HL-60 (cell line): Measurements from ENCODE around the gene CPB1.

Source experiments
- DNase-seq, 2 experiments: peaks; one replicate each; pipeline ENCODE4 v3.0.0-alpha.2; 2010 to 2020; ENCODE audit warnings: low read depth in 1 of 2, low spot score in 1 of 2
- H3K27ac ChIP-seq: fragments of 250-450 bp; sonication (Bioruptor Pico); replicated peaks from 2 replicates; pipeline ENCODE4 v1.5.1; 2020; ENCODE audit warnings: mild to moderate bottlenecking, moderate library complexity
- H3K27me3 ChIP-seq: fragments of 250-450 bp; sonication (Bioruptor Pico); 2 replicates; pipeline ENCODE4 v1.5.1; 2021; ENCODE audit warnings: mild to moderate bottlenecking, moderate library complexity; ENCODE audit not compliant: insufficient read depth, poor library complexity, severe bottlenecking
- H3K4me3 ChIP-seq: replicated peaks from 2 replicates; pipeline ENCODE4 v1.5.1; 2011; ENCODE audit warnings: mild to moderate bottlenecking, control low read depth, low read length; ENCODE audit not compliant: insufficient read depth
- CTCF ChIP-seq: IDR thresholded peaks from one replicate; pipeline ENCODE4 v1.5.1; 2011; ENCODE audit warnings: low read length, control low read depth, inconsistent platforms; ENCODE audit not compliant: insufficient read depth
- GABPA ChIP-seq: IDR thresholded peaks from 2 replicates; pipeline ENCODE4 v1.6.1; 2012; ENCODE audit warnings: low read depth
- POLR2AphosphoS5 ChIP-seq: IDR thresholded peaks from 2 replicates; pipeline ENCODE4 v1.6.1; 2012; ENCODE audit warnings: low read depth
- REST ChIP-seq: IDR thresholded peaks from 2 replicates; pipeline ENCODE4 v1.6.1; 2012; ENCODE audit warnings: low read depth; ENCODE audit not compliant: insufficient replicate concordance
- SPI1 ChIP-seq: IDR thresholded peaks from 2 replicates; pipeline ENCODE4 v1.6.1; 2012; ENCODE audit warnings: low read depth, mild to moderate bottlenecking, borderline replicate concordance

CPB1 gene

DNA sequence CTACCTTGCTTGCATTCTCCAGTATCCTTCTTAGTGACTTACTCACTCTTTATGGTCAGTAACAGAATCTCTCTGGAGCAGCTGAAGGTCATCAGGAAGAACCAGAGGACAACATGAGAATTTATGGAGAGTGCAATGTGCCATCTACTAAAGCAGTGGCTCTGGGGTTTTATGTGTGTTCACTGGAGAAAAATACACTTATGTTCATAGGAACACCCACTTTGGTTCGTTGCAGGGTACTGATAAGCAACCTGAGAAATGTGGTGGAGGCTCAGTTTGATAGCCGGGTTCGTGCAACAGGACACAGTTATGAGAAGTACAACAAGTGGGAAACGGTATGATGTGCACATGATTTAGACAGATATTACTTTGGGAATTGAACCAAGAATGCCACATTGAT is 12.8 kb downstream of the CPB1 start:
- no peak for DNase-seq
- no peaks in the 10 kb centered on the region for H3K27me3 ChIP-seq
- no peak overlapping the region for H3K4me3 ChIP-seq

GRCh38 chr3:148845756-148846395 is 18.3 kb downstream of the CPB1 start:
- no peaks in the 10 kb centered on the region for H3K27me3 ChIP-seq
- H3K27ac ChIP-seq = no peak overlapping the region
- H3K4me3 ChIP-seq = no peak overlapping the region
- no peak for DNase-seq
- TF ChIP-seq REST = no peak
- TF ChIP-seq POLR2AphosphoS5 = no peak
- no peak for TF ChIP-seq SPI1
- TF ChIP-seq GABPA = no peak
- no peak for TF ChIP-seq CTCF

More for the DNA sequence above, 12.8 kb downstream of the CPB1 start:
- no peak overlapping the region for H3K27ac ChIP-seq
- TF ChIP-seq CTCF = no peak

DNA sequence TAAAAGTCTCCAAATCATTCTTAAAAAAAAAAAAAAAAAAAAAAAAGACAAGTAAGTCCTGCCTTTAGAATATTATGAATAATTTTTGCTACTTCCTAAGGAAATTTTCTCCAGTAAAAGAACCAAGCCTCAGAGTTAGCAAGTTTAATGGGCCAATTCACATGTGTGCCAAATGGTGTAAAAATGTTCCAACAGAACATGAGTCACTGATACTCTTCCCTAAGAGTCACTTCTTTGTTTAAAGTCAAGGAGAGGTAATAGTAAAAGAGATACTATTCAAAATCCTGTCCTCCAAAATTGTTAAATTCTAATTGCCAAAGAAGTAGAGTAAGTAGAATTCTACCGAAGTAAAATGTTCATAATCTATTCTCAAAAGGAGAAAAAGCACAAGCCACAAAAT is 19.7 kb downstream of the CPB1 start:
- H3K27me3 ChIP-seq = no peaks in the 10 kb centered on the region
- H3K27ac ChIP-seq = no peak overlapping the region
- no peak for DNase-seq
- no peak overlapping the region for H3K4me3 ChIP-seq
- TF ChIP-seq REST (no peak), GABPA (no peak), SPI1 (no peak), POLR2AphosphoS5 (no peak), CTCF (no peak)

DNA sequence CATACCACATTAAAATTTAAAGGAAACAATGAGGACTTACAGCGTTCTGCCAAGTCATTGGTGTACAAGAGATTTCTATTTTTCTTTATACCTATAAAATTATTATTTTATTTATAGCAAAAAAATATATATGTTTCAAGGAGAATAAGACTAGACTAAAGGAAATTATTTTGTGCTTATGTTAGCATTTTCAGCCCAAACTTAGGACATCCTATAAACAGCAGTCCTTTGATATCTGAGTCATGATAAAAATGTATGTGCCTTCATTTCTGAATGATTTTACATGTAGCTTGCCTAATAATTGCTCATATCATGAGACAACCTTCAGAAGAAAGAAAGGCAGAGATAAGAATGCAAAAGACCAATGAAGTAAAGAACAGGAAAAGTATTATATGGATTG is 20.8 kb downstream of the CPB1 start:
- Histone ChIP-seq H3K27me3 (no peaks in the 10 kb centered on the region), H3K27ac (no peak overlapping the region), H3K4me3 (no peak overlapping the region)
- no peak for DNase-seq
- TF ChIP-seq CTCF = no peak
- TF ChIP-seq SPI1 = no peak
- TF ChIP-seq GABPA = no peak
- TF ChIP-seq REST = no peak
- no peak for TF ChIP-seq POLR2AphosphoS5
